ENCODE data around the gene RHCE.
"Not testable (repeated sequence)": the region's sequence is repeated elsewhere in the genome, so short reads cannot be mapped to it uniquely, and the experiment has no call there.

RHCE gene

DNA sequence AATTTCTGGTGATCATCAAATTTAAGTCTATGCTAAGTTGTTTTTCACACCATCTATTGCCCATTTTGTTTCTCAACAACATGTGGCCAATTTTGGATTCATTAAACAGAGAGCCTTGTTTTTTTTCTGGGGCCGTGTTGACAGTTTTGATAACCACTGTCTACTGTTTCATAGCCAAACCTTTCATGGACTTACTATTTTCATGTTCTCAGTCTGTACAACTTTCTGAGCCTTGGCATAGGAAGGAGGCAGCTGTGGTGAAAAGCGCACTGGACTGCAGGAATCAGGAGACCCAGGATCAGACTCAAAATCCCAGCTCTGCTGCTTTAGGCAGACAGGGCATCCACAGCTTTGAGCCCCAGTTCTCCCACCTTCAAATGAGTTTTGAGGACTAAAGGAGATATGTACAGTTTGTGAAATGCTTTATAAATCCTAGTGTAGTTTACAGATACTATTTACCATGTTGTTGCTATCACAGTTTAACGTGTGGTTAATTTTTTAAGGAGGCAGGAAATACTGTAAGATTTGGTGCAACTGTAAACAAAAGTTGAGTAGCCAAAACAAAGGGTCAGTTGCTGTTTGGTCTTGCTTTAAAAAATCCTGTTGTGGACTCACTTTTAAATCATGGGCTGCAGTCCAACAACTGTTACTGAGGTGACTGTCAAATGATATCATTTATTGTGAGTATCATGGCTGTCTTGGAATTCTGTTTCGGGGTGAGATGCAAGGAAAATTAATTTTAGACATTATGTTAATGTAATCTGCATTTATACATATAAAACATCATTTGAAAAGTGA is 13.0 kb upstream of the RHCE start:
- no peak for DNase-seq (ENCODE audit: extremely low read depth in 1 of 2, low read depth in 1 of 2)

DNA sequence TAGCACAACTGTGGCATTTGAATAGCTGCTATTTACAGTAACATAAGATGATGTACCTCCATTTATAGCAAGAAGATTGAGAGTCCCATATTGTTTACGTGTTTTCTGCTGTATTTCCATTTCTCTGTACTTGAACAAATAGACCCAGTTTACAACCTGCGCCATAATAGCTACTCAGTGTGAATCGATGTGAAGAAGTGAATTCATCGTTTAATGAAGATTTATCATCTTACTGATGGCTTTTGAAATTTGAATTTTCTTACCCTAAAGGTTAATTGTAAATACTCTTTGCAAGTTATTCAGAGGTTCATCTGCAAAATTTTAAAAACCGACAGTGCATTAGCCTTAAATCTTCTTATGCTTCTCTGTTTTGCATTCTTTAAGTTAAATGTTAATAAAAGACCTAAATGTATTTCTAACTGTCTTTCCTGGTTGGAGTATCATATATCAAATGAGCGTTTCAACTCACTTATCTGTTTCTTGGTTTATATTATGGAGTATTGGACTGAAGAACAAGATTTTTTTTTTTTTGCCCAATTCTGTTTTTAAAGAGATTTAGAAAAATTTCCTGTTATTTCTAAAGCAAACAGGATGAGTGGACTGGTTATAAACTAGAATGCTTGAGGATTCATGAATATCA is 12.2 kb upstream of the RHCE start:
- no peak for DNase-seq (ENCODE audit: extremely low read depth in 1 of 2, low read depth in 1 of 2)

- DNase-seq (ENCODE audit: extremely low read depth in 1 of 2, low read depth in 1 of 2): no peak
These were observed 11.5 kb upstream of the RHCE start for GRCh38 chr1:25431955-25432719.

GRCh38 chr1:25430967-25431881 is 10.6 kb upstream of the RHCE start:
- peak in 1 of 2 donors; percentile 44 for DNase-seq (ENCODE audit: extremely low read depth in 1 of 2, low read depth in 1 of 2)

DNA sequence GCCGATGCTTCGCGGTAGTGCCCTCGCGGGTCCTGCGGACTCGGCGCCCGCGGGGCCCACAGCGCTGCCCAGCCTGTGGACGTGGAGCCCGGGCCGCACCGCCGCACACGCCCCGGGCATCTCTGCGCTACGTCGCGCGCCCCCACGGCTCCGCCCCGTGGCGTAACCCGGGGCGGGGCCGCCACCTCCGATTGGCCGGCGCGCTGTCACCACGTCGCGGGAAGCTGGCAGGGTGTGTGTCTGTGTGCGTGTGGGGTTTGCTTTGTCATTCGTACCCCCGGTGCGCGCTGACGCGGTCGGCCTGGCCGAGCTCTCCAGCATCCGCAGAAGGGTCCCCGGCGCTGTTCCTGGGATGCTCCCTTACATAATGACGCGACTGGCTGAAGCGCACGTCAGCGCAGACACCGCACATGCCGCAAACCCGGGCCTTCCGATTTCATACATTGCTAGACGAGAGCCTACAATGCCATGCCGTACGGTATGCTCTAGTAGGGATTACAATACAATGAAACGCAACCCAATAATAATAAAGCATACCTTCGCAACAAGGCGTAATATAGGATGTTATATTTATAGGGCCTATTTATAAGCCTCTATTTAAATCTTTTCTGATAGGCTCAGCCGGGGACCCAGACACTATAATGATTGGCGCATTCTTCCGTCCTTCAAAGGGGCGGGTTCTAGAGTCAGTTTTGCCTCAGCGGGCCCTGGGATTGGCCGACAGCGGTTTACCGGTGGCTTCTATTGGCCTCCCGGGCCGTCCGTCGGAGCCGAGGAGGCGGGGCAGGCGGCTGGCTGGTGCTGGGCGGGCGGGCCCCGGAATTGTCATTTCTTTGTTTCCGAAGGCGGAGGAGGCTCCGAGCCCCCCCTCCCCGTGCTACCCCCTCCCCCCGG is 9.7 kb upstream of the RHCE start, which contains the start of gene MACO1:
TSS of gene MACO1 (plus strand) at position 825 of the 894 bp plus-strand sequence. CDS start 202 bp downstream, outside the sequence.
- DNase-seq (ENCODE audit: extremely low read depth in 1 of 2, low read depth in 1 of 2): peak; percentile 91 to 92

- DNase-seq (ENCODE audit: extremely low read depth in 1 of 2, low read depth in 1 of 2): no peak
These were observed 8.0 kb upstream of the RHCE start for GRCh38 chr1:25428475-25429166.

- no peak for DNase-seq (ENCODE audit: extremely low read depth in 1 of 2, low read depth in 1 of 2)
These were observed 7.1 kb upstream of the RHCE start for GRCh38 chr1:25427696-25428095.

GRCh38 chr1:25425098-25426085 is 4.8 kb upstream of the RHCE start:
- DNase-seq (ENCODE audit: extremely low read depth in 1 of 2, low read depth in 1 of 2): no peak

GRCh38 chr1:25423206-25423605 is 2.6 kb upstream of the RHCE start:
- DNase-seq (ENCODE audit: extremely low read depth in 1 of 2, low read depth in 1 of 2): not testable (repeated sequence)

- not testable (repeated sequence) for DNase-seq (ENCODE audit: extremely low read depth in 1 of 2, low read depth in 1 of 2)
These were observed 1.3 kb downstream of the RHCE start for GRCh38 chr1:25419339-25419738.

GRCh38 chr1:25417280-25417679 is 3.3 kb downstream of the RHCE start:
- DNase-seq (ENCODE audit: extremely low read depth in 1 of 2, low read depth in 1 of 2): not testable (repeated sequence)

DNA sequence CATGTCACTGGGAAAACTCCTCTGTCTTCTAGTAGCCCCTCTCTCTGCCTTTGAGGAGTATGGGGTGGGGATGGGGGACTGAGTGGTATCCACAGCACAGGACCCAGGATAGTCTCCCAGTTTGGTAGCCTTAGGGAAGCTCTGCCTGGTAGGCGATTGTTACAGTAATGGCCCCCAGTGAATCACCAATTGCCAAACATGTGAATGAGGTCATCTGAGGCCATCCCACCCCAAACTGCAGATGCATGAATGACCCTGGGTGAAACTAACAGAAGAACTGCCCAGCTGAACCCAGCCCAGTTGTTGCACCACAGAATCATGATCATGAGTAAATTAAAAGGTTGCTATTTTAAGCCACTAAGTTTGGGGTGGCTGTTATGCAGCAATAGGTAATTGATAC is 6.0 kb downstream of the RHCE start:
- DNase-seq (ENCODE audit: extremely low read depth in 1 of 2, low read depth in 1 of 2): not testable (repeated sequence)

GRCh38 chr1:25414157-25414556 is 6.5 kb downstream of the RHCE start:
- not testable (repeated sequence) for DNase-seq (ENCODE audit: extremely low read depth in 1 of 2, low read depth in 1 of 2)

DNA sequence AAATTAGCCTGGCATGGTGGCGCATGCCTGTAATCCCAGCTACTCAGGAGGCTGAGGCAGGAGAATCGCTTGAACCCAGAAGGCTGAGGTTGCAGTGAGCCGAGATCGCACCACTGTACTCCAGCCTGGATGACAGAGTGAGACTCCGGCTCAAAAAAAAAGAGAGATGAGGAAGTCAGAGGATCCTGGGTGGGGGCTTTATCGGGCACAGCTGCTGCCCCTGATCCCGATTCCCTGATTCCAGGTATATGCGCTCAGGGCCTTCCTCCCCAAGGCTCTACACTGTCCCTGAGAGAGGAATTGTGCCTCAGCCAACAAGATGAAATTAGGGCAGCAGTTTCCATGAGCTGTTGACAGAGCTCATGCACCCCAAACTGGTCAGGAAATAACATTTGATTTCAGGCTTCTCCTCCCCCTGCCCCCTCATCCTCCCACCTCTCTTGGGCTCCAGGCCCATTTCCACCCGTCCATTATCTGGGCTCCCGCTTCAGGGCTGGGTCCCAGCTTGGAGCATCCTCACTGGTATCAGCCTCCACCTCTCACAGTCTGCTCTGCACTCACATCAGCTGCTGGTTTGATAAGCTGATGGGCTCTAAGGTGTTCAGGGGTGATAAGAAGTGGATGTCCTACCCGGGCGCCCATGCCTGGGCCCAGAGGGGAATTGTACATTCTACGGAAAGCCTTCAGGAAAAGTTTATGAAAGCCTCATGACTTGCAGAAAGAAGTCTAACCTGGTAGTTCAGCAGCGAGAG is 7.6 kb downstream of the RHCE start:
- not testable (repeated sequence) for DNase-seq (ENCODE audit: extremely low read depth in 1 of 2, low read depth in 1 of 2)

GRCh38 chr1:25409641-25410427 is 10.8 kb downstream of the RHCE start:
- DNase-seq (ENCODE audit: extremely low read depth in 1 of 2, low read depth in 1 of 2): not testable (repeated sequence)

GRCh38 chr1:25405731-25406305 is 14.8 kb downstream of the RHCE start:
- not testable (repeated sequence) for DNase-seq (ENCODE audit: extremely low read depth in 1 of 2, low read depth in 1 of 2)
